Ovary (tissue), 9 donors: ENCODE measurements around the gene WDR36. TPM values are rescaled to one million over a fixed set of nuclear protein-coding genes. Genes with fewer than 3 reads are reported as not detected.

Experiments used
- DNase-seq, 5 donors: peaks; one replicate each; pipeline ENCODE4 v3.0.0-alpha.2; 2019 to 2020
- H3K27ac ChIP-seq, 2 donors: fragments of 200-600 bp; one replicate each; pipeline versions ENCODE4 v1.5.1 to v1.8.0; 2019 to 2022
- H3K27me3 ChIP-seq: fragments of 200-600 bp; one replicate; pipeline ENCODE4 v1.8.0; 2022
- H3K36me3 ChIP-seq: fragments of 200-600 bp; sonication (generic); one replicate; pipeline ENCODE4 v1.5.1; 2019
- H3K4me1 ChIP-seq: one replicate; pipeline ENCODE4 v1.8.1; 2013; ENCODE audit warnings: mild to moderate bottlenecking, moderate library complexity; ENCODE audit not compliant: insufficient read depth
- H3K4me3 ChIP-seq: fragments of 200-600 bp; sonication (generic); one replicate; pipeline ENCODE4 v1.5.1; 2017
- H3K9me3 ChIP-seq, 2 donors: fragments of 200-600 bp in 1 of 2; sonication (generic) in 1 of 2; one replicate each; pipeline versions ENCODE4 v1.5.1 to v1.8.1; 2013 to 2019; ENCODE audit warnings: mild to moderate bottlenecking in 1 of 2, moderate library complexity in 1 of 2
- EP300 ChIP-seq: sonication (generic); formaldehyde crosslinking; IDR thresholded peaks from one replicate; pipeline ENCODE4 v1.6.1; 2017; ENCODE audit warnings: antibody characterized with exemption
- POLR2A ChIP-seq: fragments of 450-650 bp; IDR thresholded peaks from one replicate; pipeline ENCODE4 v1.6.1; 2017; ENCODE audit warnings: antibody characterized with exemption, mild to moderate bottlenecking, moderate library complexity
- WGBS, 3 donors: extraction: QIAGEN DNeasy Blood & Tissue Kit in 1 of 3; methylation state at CpG; one replicate each; pipeline versions ENCODE4 v1.1.5 to v1.1.7; 2013 to 2017; 5-methylcytosine and 5-hydroxymethylcytosine counted together
- intact Hi-C, 4 donors: fragments of 100-400 bp; cut with DNase I; formaldehyde crosslinking; loops; one replicate each; pipeline versions ENCODE4 v1.11.0 to v1.15.1; 2022 to 2023
- polyA plus RNA-seq, 2 donors: library from polyadenylated mRNA; stranded (reverse); fragments of 200-250 nt in 1 of 2; fragments of 350-450 nt in 1 of 2; fragmentation: Illumina TruSeq in 1 of 2; extraction: RNeasy Lipid Tissue Mini Kit (QIAGEN cat#74804) in 1 of 2; gene quantifications; one replicate each; pipeline ENCODE4 v1.2.3, GENCODE V29; 2013 to 2014
- total RNA-seq, 7 donors: library from RNA; depleted of rRNA in 2 of 7; stranded (reverse); fragments of >200 nt in 2 of 7; fragmentation: NEBNext Ultra II Directional in 3 of 7; extraction: Animal tissue kit (Norgen Biotek cat#: 25700) in 3 of 7; gene quantifications; one replicate each; pipeline versions ENCODE4 v1.1.0 to v1.2.4, GENCODE V29; 2016 to 2023
- TF ChIP-seq, protein P1 (sequence below), 3 donors: fragments of 450-650 bp in 2 of 3; fragments of 200-600 bp in 1 of 3; IDR thresholded peaks; one replicate each; pipeline versions ENCODE4 v1.5.1 to v1.8.0; 2016 to 2022; ENCODE audit warnings: antibody characterized with exemption in 3 of 3, mild to moderate bottlenecking in 1 of 3
- donor health status: DM: no; HTN: no; CAD: no; lungs with moderate emphysema.
- donor health status: DM: no; HTN: no; CAD: no.
- donor health status: Bipolar disorder and iron deficiency.
- donor health status: DM: yes; HTN: yes; CAD: no.
- donor health status: DM: no; HTN: no; CAD: no.
- donor health status: DM: yes; HTN: yes; CAD: no.

WDR36 gene
- total and polyA plus RNA-seq, 9 donors, result 7.0 to 36.9 (median 24.9) TPM

DNA sequence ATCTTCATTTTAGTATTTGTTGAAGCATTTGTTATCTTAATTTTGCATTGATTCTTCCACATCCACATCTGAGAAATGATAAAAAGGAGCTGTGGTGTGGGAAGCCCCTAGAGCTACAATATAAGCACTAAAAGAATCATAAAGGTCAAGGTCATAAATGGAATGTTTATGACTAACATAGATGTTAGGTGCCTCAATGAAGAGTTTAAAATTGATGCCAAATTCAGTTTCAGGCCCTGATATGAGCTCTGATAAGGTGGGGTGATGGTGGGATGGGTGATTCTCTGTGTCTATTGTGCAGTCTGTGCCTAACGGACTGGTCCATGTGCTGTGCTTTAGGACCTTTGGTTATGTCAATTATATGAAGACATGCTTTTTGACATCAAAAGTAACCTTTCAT is 70.9 kb downstream of the WDR36 start:
- Histone ChIP-seq H3K9me3 (no peaks in the 10 kb centered on the region), H3K4me3 (no peak overlapping the region), H3K27ac (no peak overlapping the region), H3K27me3 (no peaks in the 10 kb centered on the region), H3K36me3 (no peaks in the 10 kb centered on the region), H3K4me1 (no peaks in the 10 kb centered on the region)
- no peak for DNase-seq
- intact Hi-C loops, result loop anchor here in 1 of 4 donors (10.0 kb wide), 1 partner anchor 982 kb away; no protein-coding TSS in a partner anchor
- TF ChIP-seq EP300 (no peak), POLR2A (no peak)
- TF ChIP-seq, protein P1, sequence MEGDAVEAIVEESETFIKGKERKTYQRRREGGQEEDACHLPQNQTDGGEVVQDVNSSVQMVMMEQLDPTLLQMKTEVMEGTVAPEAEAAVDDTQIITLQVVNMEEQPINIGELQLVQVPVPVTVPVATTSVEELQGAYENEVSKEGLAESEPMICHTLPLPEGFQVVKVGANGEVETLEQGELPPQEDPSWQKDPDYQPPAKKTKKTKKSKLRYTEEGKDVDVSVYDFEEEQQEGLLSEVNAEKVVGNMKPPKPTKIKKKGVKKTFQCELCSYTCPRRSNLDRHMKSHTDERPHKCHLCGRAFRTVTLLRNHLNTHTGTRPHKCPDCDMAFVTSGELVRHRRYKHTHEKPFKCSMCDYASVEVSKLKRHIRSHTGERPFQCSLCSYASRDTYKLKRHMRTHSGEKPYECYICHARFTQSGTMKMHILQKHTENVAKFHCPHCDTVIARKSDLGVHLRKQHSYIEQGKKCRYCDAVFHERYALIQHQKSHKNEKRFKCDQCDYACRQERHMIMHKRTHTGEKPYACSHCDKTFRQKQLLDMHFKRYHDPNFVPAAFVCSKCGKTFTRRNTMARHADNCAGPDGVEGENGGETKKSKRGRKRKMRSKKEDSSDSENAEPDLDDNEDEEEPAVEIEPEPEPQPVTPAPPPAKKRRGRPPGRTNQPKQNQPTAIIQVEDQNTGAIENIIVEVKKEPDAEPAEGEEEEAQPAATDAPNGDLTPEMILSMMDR (IDR thresholded peaks at IDR 0.05), result no peak
- WGBS, 3 donors, result 78 to 95% (median 79%) methylated on average over 1 of the region's 1 CpG

DNA sequence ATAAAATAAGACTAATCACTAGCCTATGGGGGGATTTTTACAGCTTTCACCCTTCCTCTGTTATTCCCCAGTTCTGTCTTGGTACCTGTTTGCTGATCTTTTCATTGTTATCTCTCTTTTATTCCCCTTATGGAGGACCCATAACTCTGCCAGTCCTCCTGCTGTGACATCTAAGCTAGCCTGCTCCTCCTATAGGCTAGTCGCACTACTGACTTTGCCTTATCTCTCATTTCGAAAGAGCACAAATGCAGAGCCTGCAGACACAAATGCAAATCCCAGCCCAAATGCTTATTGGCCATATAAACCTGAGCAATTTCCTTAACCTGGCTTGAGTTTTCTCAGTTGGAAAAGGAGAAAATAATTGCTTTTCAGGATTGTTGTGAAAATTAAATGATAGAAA is 72.9 kb downstream of the WDR36 start:
- intact Hi-C loops, result loop anchor here in 1 of 4 donors (10.0 kb wide), 1 partner anchor 980 kb away; no protein-coding TSS in a partner anchor
- Histone ChIP-seq H3K4me3 (no peak overlapping the region), H3K9me3 (no peaks in the 10 kb centered on the region), H3K36me3 (no peaks in the 10 kb centered on the region), H3K27ac (no peak overlapping the region), H3K4me1 (no peaks in the 10 kb centered on the region), H3K27me3 (no peaks in the 10 kb centered on the region)
- DNase-seq, result no peak
- TF ChIP-seq, protein P1 (IDR thresholded peaks at IDR 0.05), result no peak
- TF ChIP-seq EP300 (no peak), POLR2A (no peak)
- 47 to 95% (median 93%) methylated on average over 2 of the region's 2 CpGs for WGBS, 3 donors

DNA sequence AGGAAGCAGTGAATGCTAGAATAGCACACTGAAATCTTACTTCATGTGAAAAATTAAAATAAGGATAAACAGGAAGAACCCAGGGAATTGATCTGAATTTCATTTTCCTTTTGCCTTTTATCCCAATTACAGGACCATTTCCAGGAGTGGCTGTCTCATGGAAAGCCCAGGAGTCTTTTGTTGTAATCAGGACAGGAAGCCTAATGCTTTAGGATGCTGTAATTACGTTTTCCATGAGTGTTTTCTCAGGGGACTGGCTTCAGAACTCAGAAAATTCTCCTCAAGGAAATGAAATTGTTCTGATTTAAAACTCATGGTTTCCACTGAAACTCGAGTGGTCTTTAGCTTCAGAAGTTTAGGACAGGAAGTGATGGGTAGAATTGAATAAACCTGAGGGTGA is 75.4 kb downstream of the WDR36 start:
- no peaks in the 10 kb centered on the region for H3K4me1 ChIP-seq
- intact Hi-C loops, result loop anchor here in 1 of 4 donors (10.0 kb wide), 1 partner anchor 977 kb away; no protein-coding TSS in a partner anchor
- H3K27ac ChIP-seq, result no peak overlapping the region
- H3K9me3 ChIP-seq, result no peaks in the 10 kb centered on the region
- TF ChIP-seq EP300 (no peak), POLR2A (no peak)
- TF ChIP-seq, protein P1 (IDR thresholded peaks at IDR 0.05), result no peak
- 70 to 75% (median 72%) methylated on average over 2 of the region's 2 CpGs for WGBS, 3 donors
- DNase-seq, result no peak
- H3K36me3 ChIP-seq, result no peaks in the 10 kb centered on the region
- H3K27me3 ChIP-seq, result no peaks in the 10 kb centered on the region
- no peak overlapping the region for H3K4me3 ChIP-seq

DNA sequence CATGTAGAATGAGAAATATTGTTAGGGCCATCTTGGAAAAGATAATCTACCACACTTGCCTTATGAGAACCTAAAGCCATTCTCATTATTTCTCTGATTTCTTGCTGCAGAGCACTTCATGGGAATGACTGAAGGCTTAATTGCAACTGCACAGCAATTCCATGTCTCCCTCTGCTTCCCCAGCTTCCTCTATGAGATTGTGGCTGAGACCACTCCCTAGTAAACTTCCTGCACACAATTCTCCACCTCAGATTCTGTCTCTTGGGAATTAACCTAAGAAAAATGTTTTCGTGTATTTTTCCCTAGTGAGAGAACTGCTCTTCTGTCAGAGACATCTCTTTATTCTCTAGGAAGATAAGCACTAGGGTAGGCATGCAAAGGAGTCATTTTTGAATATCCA is 76.5 kb downstream of the WDR36 start:
- WGBS, 3 donors, result 0 to 1% (median 0%) methylated on average over 1 of the region's 1 CpG
- intact Hi-C loops, result loop anchor here in 1 of 4 donors (10.0 kb wide), 1 partner anchor 976 kb away; no protein-coding TSS in a partner anchor
- no peak for TF ChIP-seq EP300
- TF ChIP-seq, protein P1 (IDR thresholded peaks at IDR 0.05), result no peak
- TF ChIP-seq POLR2A, result no peak

More for the DNA sequence above, 76.5 kb downstream of the WDR36 start:
- no peak overlapping the region for H3K27ac ChIP-seq
- no peaks in the 10 kb centered on the region for H3K36me3 ChIP-seq
- H3K4me3 ChIP-seq, result no peak overlapping the region
- no peak for DNase-seq
- no peaks in the 10 kb centered on the region for H3K4me1 ChIP-seq
- no peaks in the 10 kb centered on the region for H3K9me3 ChIP-seq
- H3K27me3 ChIP-seq, result no peaks in the 10 kb centered on the region
